ENCODE measurements around the gene MBNL3.

MBNL3 gene

GRCh38 chrX:132415012-132415411, 73.8 kb downstream of the MBNL3 start:
- no peaks in the 10 kb centered on the region for H3K4me1 ChIP-seq (ENCODE audit: insufficient read depth, low read length, severe bottlenecking)
- no peak overlapping the region for H3K4me3 ChIP-seq (ENCODE audit: low read depth, low read length, poor library complexity, severe bottlenecking)
- no peaks in the 10 kb centered on the region for H3F3A ChIP-seq (ENCODE audit: insufficient read depth, low read length)
- no peaks in the 10 kb centered on the region for H3K79me2 ChIP-seq (ENCODE audit: insufficient read depth, low read length)
- H3K9me3 ChIP-seq (ENCODE audit: low read length) = no peaks in the 10 kb centered on the region
- no peaks in the 10 kb centered on the region for H3K27me3 ChIP-seq (ENCODE audit: insufficient read depth, low read length)
- H3K4me2 ChIP-seq (ENCODE audit: low read length) = no peak overlapping the region
- H3K9ac ChIP-seq (ENCODE audit: low read length) = no peak overlapping the region
- TF ChIP-seq EZH2 (IDR thresholded peaks at IDR 0.05; ENCODE audit: borderline replicate concordance, low read length) = no peak
- TF ChIP-seq, protein P1, sequence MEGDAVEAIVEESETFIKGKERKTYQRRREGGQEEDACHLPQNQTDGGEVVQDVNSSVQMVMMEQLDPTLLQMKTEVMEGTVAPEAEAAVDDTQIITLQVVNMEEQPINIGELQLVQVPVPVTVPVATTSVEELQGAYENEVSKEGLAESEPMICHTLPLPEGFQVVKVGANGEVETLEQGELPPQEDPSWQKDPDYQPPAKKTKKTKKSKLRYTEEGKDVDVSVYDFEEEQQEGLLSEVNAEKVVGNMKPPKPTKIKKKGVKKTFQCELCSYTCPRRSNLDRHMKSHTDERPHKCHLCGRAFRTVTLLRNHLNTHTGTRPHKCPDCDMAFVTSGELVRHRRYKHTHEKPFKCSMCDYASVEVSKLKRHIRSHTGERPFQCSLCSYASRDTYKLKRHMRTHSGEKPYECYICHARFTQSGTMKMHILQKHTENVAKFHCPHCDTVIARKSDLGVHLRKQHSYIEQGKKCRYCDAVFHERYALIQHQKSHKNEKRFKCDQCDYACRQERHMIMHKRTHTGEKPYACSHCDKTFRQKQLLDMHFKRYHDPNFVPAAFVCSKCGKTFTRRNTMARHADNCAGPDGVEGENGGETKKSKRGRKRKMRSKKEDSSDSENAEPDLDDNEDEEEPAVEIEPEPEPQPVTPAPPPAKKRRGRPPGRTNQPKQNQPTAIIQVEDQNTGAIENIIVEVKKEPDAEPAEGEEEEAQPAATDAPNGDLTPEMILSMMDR (IDR thresholded peaks at IDR 0.05; ENCODE audit: low read length) = no peak
- no peaks in the 10 kb centered on the region for H3K9me2 ChIP-seq (ENCODE audit: low read depth, low read length)
- no peaks in the 10 kb centered on the region for H3K36me3 ChIP-seq (ENCODE audit: insufficient read depth, low read length)
- no peak overlapping the region for H2AFZ ChIP-seq (ENCODE audit: low read length)
- H3K27ac ChIP-seq (ENCODE audit: low read depth, low read length, poor library complexity, severe bottlenecking) = no peak overlapping the region
- no peaks in the 10 kb centered on the region for H4K20me1 ChIP-seq (ENCODE audit: insufficient read depth, low read length)

- Histone ChIP-seq H3K4me1 (ENCODE audit: insufficient read depth, low read length, severe bottlenecking) (no peaks in the 10 kb centered on the region), H3K36me3 (ENCODE audit: insufficient read depth, low read length) (no peaks in the 10 kb centered on the region), H3F3A (ENCODE audit: insufficient read depth, low read length) (no peaks in the 10 kb centered on the region), H3K9me3 (ENCODE audit: low read length) (no peaks in the 10 kb centered on the region), H4K20me1 (ENCODE audit: insufficient read depth, low read length) (no peaks in the 10 kb centered on the region), H3K27me3 (ENCODE audit: insufficient read depth, low read length) (no peaks in the 10 kb centered on the region), H3K9me2 (ENCODE audit: low read depth, low read length) (no peaks in the 10 kb centered on the region), H3K4me3 (ENCODE audit: low read depth, low read length, poor library complexity, severe bottlenecking) (no peak overlapping the region), H3K9ac (ENCODE audit: low read length) (no peak overlapping the region), H2AFZ (ENCODE audit: low read length) (no peak overlapping the region), H3K79me2 (ENCODE audit: insufficient read depth, low read length) (no peaks in the 10 kb centered on the region), H3K4me2 (ENCODE audit: low read length) (no peak overlapping the region), H3K27ac (ENCODE audit: low read depth, low read length, poor library complexity, severe bottlenecking) (no peak overlapping the region)
- TF ChIP-seq, protein P1 (IDR thresholded peaks at IDR 0.05; ENCODE audit: low read length) = no peak
- no peak for TF ChIP-seq EZH2 (IDR thresholded peaks at IDR 0.05; ENCODE audit: borderline replicate concordance, low read length)
These were observed 74.4 kb downstream of the MBNL3 start for GRCh38 chrX:132414404-132414803.

- H3K27me3 ChIP-seq (ENCODE audit: insufficient read depth, low read length) = no peaks in the 10 kb centered on the region
- no peak for TF ChIP-seq EZH2 (IDR thresholded peaks at IDR 0.05; ENCODE audit: borderline replicate concordance, low read length)
- TF ChIP-seq, protein P1 (IDR thresholded peaks at IDR 0.05; ENCODE audit: low read length) = no peak
- no peak overlapping the region for H2AFZ ChIP-seq (ENCODE audit: low read length)
- H3K9ac ChIP-seq (ENCODE audit: low read length) = no peak overlapping the region
- no peak overlapping the region for H3K4me2 ChIP-seq (ENCODE audit: low read length)
- no peaks in the 10 kb centered on the region for H3K79me2 ChIP-seq (ENCODE audit: insufficient read depth, low read length)
- no peaks in the 10 kb centered on the region for H4K20me1 ChIP-seq (ENCODE audit: insufficient read depth, low read length)
- no peaks in the 10 kb centered on the region for H3K9me3 ChIP-seq (ENCODE audit: low read length)
- H3K4me1 ChIP-seq (ENCODE audit: insufficient read depth, low read length, severe bottlenecking) = no peaks in the 10 kb centered on the region
- no peak overlapping the region for H3K4me3 ChIP-seq (ENCODE audit: low read depth, low read length, poor library complexity, severe bottlenecking)
- no peaks in the 10 kb centered on the region for H3F3A ChIP-seq (ENCODE audit: insufficient read depth, low read length)
- no peaks in the 10 kb centered on the region for H3K36me3 ChIP-seq (ENCODE audit: insufficient read depth, low read length)
- no peak overlapping the region for H3K27ac ChIP-seq (ENCODE audit: low read depth, low read length, poor library complexity, severe bottlenecking)
- no peaks in the 10 kb centered on the region for H3K9me2 ChIP-seq (ENCODE audit: low read depth, low read length)
These were observed 75.4 kb downstream of the MBNL3 start for GRCh38 chrX:132413459-132413858.

All from OCI-LY1 (cell line).